MG63 (cell line): ENCODE data around the gene ATP13A3. TPM values are rescaled to one million over a fixed set of nuclear protein-coding genes. Genes with fewer than 3 reads are reported as not detected.
"Not testable (repeated sequence)": the region's sequence is repeated elsewhere in the genome, so short reads cannot be mapped to it uniquely, and the experiment has no call there.

Experiments used
- DNase-seq: peaks from one replicate; pipeline ENCODE4 v3.0.0-alpha.2; 2020
- H3K27me3 ChIP-seq: fragments of 250-450 bp; sonication (Bioruptor Pico); 2 replicates; pipeline ENCODE4 v1.5.1; 2020; ENCODE audit warnings: mild to moderate bottlenecking, moderate library complexity
- H3K36me3 ChIP-seq: fragments of 250-450 bp; sonication (Bioruptor Pico); 2 replicates; pipeline ENCODE4 v1.5.1; 2020; ENCODE audit warnings: mild to moderate bottlenecking, moderate library complexity
- H3K4me3 ChIP-seq: fragments of 250-450 bp; sonication (Bioruptor Pico); 2 replicates; pipeline ENCODE4 v1.5.1; 2020; ENCODE audit warnings: mild to moderate bottlenecking, moderate library complexity
- H3K9me3 ChIP-seq: fragments of 250-450 bp; sonication (Bioruptor Pico); 2 replicates; pipeline ENCODE4 v1.5.1; 2020; ENCODE audit warnings: mild to moderate bottlenecking, moderate library complexity
- total RNA-seq: library from RNA; depleted of rRNA; stranded (reverse); fragments of >200 nt; shearing (Covaris generic); gene quantifications from 2 replicates; pipeline ENCODE4 v1.2.3, GENCODE V29; 2014; ENCODE audit warnings: low replicate concordance

ATP13A3 gene
- total RNA-seq, 1 experiment from 2014 or later: 76.9 TPM

DNA sequence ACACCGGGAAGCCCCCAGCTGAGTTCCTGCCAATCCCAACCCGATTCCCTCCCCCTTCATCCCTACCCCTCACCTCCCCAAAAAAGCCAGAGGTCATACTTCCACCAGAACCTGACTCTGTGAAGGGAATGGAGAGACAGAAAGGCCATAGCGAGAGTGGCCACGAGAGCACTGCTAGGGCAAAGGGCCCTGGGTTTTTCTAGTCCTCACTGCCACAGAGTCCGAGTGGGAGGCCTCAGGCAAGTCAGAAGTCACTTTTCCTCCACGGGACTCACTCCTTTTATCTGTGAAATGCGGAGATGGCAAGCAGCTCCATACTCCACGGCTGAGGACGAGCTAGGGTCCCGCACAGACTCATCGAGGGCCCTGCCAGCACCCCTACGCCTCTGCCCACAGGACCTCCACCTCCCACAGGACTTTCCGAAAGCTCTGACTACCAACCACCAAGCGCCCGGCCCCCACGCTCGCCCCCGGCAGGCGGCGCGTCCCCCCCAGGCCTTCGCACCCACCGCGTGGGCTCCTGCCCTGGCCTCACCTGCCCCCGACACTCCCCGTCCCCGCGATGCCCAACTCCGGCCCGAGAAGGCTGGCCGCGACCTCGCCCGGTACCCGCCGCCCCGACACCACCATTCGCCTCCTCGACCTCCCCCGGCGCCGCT is 792 bp downstream of the ATP13A3 start:
- H3K27me3 ChIP-seq: no peaks in the 10 kb centered on the region
- H3K9me3 ChIP-seq: no peaks in the 10 kb centered on the region
- H3K4me3 ChIP-seq: peak overlapping the region; percentile 83
- DNase-seq: peak; percentile 45
- H3K36me3 ChIP-seq: peaks cover 37% of the 10 kb centered on the region

DNA sequence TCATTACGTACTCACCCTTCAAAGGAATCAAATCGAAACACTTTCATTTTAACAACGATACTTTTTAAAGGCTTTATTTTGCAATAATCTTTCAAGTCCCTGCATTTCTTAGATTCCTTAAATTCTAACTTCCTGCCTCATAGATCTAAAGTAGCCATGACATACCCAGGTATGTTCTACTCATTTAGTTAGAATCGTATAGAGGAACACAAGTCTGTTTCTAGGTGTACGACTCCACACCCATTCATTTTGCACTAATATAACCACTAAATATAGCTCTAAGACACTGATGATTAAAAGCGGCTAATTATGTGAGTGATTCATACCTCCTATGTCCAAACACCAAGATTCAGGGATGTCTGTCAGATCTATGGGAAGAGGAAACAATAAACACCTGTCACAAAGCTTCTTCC is 1.3 kb downstream of the ATP13A3 start:
- no peaks in the 10 kb centered on the region for H3K9me3 ChIP-seq
- no peak for DNase-seq
- peak overlapping the region; percentile 83 for H3K4me3 ChIP-seq
- H3K27me3 ChIP-seq: no peaks in the 10 kb centered on the region
- H3K36me3 ChIP-seq: peaks cover 40% of the 10 kb centered on the region

DNA sequence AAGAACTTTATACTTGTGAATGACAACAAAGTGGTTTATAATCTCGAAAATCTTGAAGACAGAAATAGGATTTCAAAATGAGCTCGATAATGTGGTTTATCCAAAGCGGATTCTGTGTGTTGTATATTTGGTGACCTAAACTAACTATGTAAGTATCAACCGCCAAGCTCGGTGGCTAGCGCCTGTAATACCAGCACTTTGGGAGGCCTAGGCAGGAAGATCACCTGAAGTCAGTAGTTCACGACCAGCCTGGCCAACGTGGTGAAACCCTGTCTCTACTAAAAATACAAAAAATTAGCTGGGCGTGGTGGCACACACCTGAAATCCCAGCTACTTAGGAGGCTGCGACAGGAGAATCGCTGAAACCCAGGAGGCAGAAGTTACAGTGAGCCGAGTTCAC is 2.2 kb downstream of the ATP13A3 start:
- peaks cover 40% of the 10 kb centered on the region for H3K36me3 ChIP-seq
- DNase-seq: no peak
- H3K9me3 ChIP-seq: no peaks in the 10 kb centered on the region
- peak overlapping the region; percentile 83 for H3K4me3 ChIP-seq
- no peaks in the 10 kb centered on the region for H3K27me3 ChIP-seq

DNA sequence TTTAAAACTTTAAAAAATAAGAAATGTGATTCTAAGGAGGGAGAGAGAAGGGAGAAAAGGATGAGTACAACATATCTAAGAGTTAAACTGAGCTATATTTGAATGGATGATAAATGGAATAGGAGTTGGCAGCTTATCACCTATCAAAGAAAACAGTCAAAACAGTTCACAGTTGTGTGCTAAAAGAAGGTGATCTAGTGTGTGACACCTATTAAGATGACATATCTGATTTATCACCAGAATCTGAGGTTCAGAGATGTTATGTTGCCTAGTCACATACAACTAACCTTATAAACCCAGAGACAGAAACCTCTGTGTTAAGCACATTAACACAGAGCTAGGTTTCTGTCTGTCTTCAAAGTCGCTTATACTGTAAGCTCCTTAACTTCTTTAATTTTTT is 3.0 kb downstream of the ATP13A3 start:
- Histone ChIP-seq H3K36me3 (peaks cover 44% of the 10 kb centered on the region), H3K4me3 (no peak overlapping the region; the same call in 1 of the 2 replicates), H3K9me3 (no peaks in the 10 kb centered on the region), H3K27me3 (no peaks in the 10 kb centered on the region)
- no peak for DNase-seq

DNA sequence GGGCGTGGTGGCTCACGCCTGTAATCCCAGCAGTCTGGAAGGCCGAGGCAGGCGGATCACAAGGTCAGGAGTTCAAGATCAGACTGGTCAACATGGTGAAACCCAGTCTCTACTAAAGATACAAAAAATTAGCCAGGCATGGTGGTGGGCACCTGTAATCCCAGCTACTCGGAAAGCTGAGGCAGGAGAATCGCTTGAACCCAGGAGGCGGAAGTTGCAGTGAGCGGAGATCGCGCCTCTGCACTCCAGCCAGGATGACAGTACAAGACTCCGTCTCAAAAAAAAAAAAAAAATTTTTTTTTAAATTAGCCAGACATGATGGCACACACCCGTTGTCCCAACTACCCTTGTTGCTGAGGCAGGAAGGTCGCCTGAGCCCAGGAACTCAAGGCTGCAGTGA is 4.0 kb downstream of the ATP13A3 start:
- H3K36me3 ChIP-seq: peaks cover 54% of the 10 kb centered on the region
- not testable (repeated sequence) for H3K4me3 ChIP-seq, DNase-seq, H3K9me3 ChIP-seq, H3K27me3 ChIP-seq

DNA sequence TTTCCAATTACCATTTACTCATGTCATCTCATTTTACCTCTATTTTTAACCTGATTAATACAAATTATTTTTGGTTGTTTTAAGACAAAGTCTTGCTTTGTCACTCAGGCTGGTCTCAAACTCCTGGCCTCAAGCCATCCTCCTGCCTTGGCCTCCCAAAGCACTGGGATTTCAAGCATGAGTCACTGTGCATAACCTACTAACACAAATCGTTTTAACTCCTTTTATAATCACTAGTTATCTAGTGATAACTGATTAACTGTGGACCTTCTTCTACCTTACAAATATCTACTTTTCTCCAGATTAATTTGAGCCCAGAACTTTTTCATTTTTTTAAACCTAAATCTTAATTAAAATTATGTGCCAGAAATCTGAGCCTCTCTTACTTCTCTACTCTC is 4.6 kb downstream of the ATP13A3 start:
- Histone ChIP-seq H3K36me3 (peaks cover 60% of the 10 kb centered on the region), H3K4me3 (no peak overlapping the region), H3K27me3 (no peaks in the 10 kb centered on the region), H3K9me3 (no peaks in the 10 kb centered on the region)
- peak; percentile 64 for DNase-seq

DNA sequence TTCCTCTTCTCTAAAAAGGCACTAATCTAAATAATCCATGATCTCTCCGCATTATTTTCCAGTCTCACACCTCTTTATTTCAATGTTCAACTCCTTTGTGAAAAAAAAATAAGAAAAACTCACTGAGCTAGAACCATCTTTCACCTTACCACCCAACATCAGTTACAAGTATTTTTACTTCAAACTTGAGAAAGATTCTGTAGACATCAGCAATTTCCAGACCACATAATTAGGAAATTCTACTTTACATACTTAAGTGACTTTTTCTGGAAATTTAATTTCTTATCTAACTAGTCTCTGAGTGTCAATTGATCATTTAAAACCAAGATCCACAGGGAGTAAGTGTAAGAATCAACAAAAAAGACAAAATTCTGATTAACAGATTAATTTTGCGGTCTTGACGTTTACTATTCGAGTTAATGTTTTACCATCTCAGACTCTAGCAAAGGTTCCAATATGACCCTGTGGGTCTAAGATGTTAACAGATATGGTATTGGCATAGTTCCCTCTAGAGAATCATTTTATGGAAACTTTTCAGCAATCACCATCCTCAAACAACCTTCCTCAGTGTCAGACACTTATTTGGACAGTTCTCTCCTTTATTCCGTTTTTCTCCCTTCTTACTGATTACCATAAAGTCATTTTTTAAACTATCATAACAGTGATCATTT is 5.1 kb downstream of the ATP13A3 start:
- Histone ChIP-seq H3K4me3 (no peak overlapping the region), H3K36me3 (peaks cover 60% of the 10 kb centered on the region), H3K27me3 (no peaks in the 10 kb centered on the region), H3K9me3 (no peaks in the 10 kb centered on the region)
- DNase-seq: no peak

GRCh38 chr3:194481103-194481502 is 5.7 kb downstream of the ATP13A3 start:
- H3K9me3 ChIP-seq: no peaks in the 10 kb centered on the region
- H3K4me3 ChIP-seq: no peak overlapping the region
- H3K36me3 ChIP-seq: peaks cover 60% of the 10 kb centered on the region
- no peak for DNase-seq
- H3K27me3 ChIP-seq: no peaks in the 10 kb centered on the region

GRCh38 chr3:194476784-194477183 is 10.0 kb downstream of the ATP13A3 start:
- DNase-seq: no peak
- peaks cover 50% of the 10 kb centered on the region for H3K36me3 ChIP-seq
- no peaks in the 10 kb centered on the region for H3K9me3 ChIP-seq
- no peak overlapping the region for H3K4me3 ChIP-seq
- H3K27me3 ChIP-seq: no peaks in the 10 kb centered on the region

- peak; percentile 58 for DNase-seq
- Histone ChIP-seq H3K4me3 (no peak overlapping the region), H3K36me3 (peaks cover 45% of the 10 kb centered on the region), H3K27me3 (no peaks in the 10 kb centered on the region), H3K9me3 (no peaks in the 10 kb centered on the region)
Observed at GRCh38 chr3:194475978-194476377, 10.8 kb downstream of the ATP13A3 start.

- Histone ChIP-seq H3K36me3 (peaks cover 41% of the 10 kb centered on the region), H3K4me3 (no peak overlapping the region), H3K9me3 (no peaks in the 10 kb centered on the region), H3K27me3 (no peaks in the 10 kb centered on the region)
- DNase-seq: no peak
Observed at GRCh38 chr3:194475138-194475932, 11.5 kb downstream of the ATP13A3 start.

DNA sequence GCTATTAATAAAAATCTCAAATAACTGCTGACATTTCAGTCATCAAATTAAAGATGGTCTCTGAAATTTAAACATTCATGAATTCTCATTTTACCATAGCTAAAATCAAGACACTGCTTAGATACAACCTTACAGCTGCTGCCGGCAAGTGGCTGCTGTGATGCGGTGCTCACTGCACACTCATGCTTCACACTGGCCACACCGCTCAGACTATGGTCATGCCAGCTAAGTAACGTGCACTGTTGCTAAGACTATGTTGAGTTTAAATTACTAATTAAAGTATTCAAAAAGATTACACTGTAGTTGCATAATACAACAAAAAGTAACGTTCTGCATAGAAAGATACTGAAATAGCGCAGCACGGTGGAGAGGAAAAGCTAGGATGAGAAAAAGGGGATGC is 12.1 kb downstream of the ATP13A3 start:
- H3K4me3 ChIP-seq: no peak overlapping the region
- H3K9me3 ChIP-seq: no peaks in the 10 kb centered on the region
- H3K36me3 ChIP-seq: peaks cover 41% of the 10 kb centered on the region
- no peak for DNase-seq
- H3K27me3 ChIP-seq: no peaks in the 10 kb centered on the region

DNA sequence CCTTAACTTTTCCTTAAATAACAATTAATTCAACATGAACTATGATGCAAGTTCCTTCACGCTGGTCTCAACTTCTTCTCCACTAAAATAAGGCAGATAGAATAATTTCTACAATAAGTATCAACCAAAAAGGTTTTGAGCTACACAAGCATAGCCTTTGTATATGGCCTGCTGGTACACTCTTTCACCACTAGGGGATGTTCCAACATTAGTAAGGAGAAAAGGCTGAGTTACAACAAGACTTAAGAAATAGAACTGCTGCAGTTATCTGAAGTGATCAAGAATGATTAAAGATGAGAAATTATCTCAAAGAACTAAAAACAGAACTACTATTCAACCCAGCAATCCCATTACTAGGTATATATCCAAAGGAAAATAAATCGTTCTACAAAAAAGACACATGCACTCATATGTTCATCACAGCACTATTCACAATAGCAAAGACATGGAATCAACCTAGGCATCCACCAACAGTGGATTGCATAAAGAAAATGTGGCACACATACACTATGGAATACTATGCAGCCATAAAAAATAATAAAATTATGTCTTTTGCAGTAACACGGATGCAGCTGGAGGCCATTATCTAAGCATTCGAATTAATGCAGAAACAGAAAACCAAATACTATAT is 14.4 kb downstream of the ATP13A3 start:
- DNase-seq: no peak
- Histone ChIP-seq H3K36me3 (peaks cover 23% of the 10 kb centered on the region), H3K9me3 (no peaks in the 10 kb centered on the region), H3K4me3 (no peak overlapping the region), H3K27me3 (no peaks in the 10 kb centered on the region)

- Histone ChIP-seq H3K9me3 (no peaks in the 10 kb centered on the region), H3K4me3 (no peak overlapping the region), H3K27me3 (no peaks in the 10 kb centered on the region), H3K36me3 (peaks cover 21% of the 10 kb centered on the region)
- DNase-seq: no peak
Observed at GRCh38 chr3:194471863-194472262, 14.9 kb downstream of the ATP13A3 start.

- Histone ChIP-seq H3K27me3 (no peaks in the 10 kb centered on the region), H3K36me3 (peaks cover 18% of the 10 kb centered on the region), H3K4me3 (no peak overlapping the region), H3K9me3 (no peaks in the 10 kb centered on the region)
- no peak for DNase-seq
Observed at GRCh38 chr3:194470615-194471014, 16.2 kb downstream of the ATP13A3 start.

GRCh38 chr3:194469977-194470376 is 16.8 kb downstream of the ATP13A3 start:
- DNase-seq: no peak
- no peaks in the 10 kb centered on the region for H3K9me3 ChIP-seq
- H3K4me3 ChIP-seq: no peak overlapping the region
- peaks cover 17% of the 10 kb centered on the region for H3K36me3 ChIP-seq
- H3K27me3 ChIP-seq: no peaks in the 10 kb centered on the region

DNA sequence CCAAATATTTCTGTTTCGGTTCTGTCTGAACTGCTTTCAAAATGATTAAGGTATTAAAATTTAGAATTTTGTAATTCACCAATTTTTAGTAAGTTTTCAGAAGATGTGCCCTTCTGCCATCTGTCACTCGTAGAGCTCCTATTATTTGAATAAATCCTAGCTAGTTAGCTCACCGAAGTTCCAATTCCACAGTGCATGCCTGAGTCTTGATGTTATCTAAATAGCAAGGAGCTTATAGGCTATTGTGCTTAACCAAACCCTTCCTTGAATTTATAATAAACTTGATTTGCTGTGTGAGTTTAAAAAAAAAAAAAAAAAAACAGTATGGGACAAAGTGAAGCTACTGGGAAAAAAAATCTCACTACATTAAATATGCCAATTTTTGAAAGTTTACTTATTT is 18.7 kb downstream of the ATP13A3 start:
- H3K4me3 ChIP-seq: no peak overlapping the region
- no peaks in the 10 kb centered on the region for H3K9me3 ChIP-seq
- no peaks in the 10 kb centered on the region for H3K27me3 ChIP-seq
- H3K36me3 ChIP-seq: peaks cover 15% of the 10 kb centered on the region
- no peak for DNase-seq
